Endothelial cell of umbilical vein (primary cell): Measurements from ENCODE around the gene TSPAN5.

Source experiments
- EZH2 ChIP-seq: IDR thresholded peaks from 2 replicates; pipeline ENCODE4 v1.6.1; 2012; ENCODE audit warnings: borderline replicate concordance, low read depth, mild to moderate bottlenecking, moderate library complexity, low read length, inconsistent platforms; ENCODE audit not compliant: severe bottlenecking
- GATA2 ChIP-seq: IDR thresholded peaks from 2 replicates; pipeline ENCODE4 v1.7.0; 2011; ENCODE audit warnings: low read depth, mild to moderate bottlenecking, moderate library complexity, mixed read lengths, low read length; ENCODE audit not compliant: insufficient read length, insufficient read depth
- JUN ChIP-seq: IDR thresholded peaks from 2 replicates; pipeline ENCODE4 v1.6.1; 2011; ENCODE audit warnings: borderline replicate concordance, low read depth; ENCODE audit not compliant: insufficient read length, insufficient read depth
- MYC ChIP-seq: IDR thresholded peaks from one replicate; pipeline ENCODE4 v1.6.1; 2011; ENCODE audit warnings: mild to moderate bottlenecking, low read depth, low read length
- POLR2A ChIP-seq: IDR thresholded peaks from 2 replicates; pipeline ENCODE4 v1.6.1; 2012; ENCODE audit warnings: low read depth, mild to moderate bottlenecking, control low read depth, low read length
- POLR2AphosphoS5 ChIP-seq: IDR thresholded peaks from 2 replicates; pipeline ENCODE4 v1.6.1; 2012; ENCODE audit warnings: low read depth, mild to moderate bottlenecking, control low read depth, low read length, moderate library complexity; ENCODE audit not compliant: insufficient read depth
- TF ChIP-seq, protein P1 (sequence below), 2 donors: IDR thresholded peaks; 1 replicate in 1 of 2; 2 replicates in 1 of 2; pipeline ENCODE4 v1.5.1; 2011; ENCODE audit warnings: low read length in 2 of 2, mild to moderate bottlenecking in 2 of 2, moderate library complexity in 2 of 2, control low read depth in 1 of 2, inconsistent platforms in 1 of 2, low read depth in 1 of 2; ENCODE audit not compliant: insufficient read depth in 1 of 2; ENCODE audit errors: extremely low read depth in 1 of 2
- TF ChIP-seq, protein P2 (sequence below): IDR thresholded peaks from 2 replicates; pipeline ENCODE4 v1.6.1; 2011; ENCODE audit not compliant: insufficient read depth, insufficient read length

DNA sequence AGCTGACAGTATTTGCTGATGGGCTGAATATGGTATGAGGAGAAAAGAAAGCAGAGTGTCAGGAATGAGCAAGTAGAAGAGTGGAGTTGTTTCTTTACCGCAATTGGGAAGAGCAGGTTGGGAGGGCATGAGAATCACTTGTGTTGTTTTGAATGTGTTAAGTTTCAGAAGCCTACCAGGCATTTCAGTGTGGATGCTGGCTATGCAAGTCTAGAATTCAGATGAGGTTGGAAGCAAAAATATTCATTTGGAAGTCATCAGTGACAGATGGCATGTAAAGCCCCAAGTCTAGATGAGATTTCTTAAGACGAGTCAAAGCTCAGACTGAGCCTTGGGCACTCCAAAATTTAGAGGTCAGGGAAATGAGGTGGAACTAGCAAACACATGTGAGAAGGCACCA lies 156.4 kb downstream of the TSPAN5 start:
- TF ChIP-seq, protein P1, sequence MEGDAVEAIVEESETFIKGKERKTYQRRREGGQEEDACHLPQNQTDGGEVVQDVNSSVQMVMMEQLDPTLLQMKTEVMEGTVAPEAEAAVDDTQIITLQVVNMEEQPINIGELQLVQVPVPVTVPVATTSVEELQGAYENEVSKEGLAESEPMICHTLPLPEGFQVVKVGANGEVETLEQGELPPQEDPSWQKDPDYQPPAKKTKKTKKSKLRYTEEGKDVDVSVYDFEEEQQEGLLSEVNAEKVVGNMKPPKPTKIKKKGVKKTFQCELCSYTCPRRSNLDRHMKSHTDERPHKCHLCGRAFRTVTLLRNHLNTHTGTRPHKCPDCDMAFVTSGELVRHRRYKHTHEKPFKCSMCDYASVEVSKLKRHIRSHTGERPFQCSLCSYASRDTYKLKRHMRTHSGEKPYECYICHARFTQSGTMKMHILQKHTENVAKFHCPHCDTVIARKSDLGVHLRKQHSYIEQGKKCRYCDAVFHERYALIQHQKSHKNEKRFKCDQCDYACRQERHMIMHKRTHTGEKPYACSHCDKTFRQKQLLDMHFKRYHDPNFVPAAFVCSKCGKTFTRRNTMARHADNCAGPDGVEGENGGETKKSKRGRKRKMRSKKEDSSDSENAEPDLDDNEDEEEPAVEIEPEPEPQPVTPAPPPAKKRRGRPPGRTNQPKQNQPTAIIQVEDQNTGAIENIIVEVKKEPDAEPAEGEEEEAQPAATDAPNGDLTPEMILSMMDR (IDR thresholded peaks at IDR 0.05; ENCODE audit: extremely low read depth in 1 of 2, insufficient read depth in 1 of 2, low read depth in 1 of 2, low read length in 2 of 2): no peak
- TF ChIP-seq POLR2A (no peak), POLR2AphosphoS5 (no peak), GATA2 (no peak), EZH2 (no peak), JUN (no peak), MYC (no peak)
- TF ChIP-seq, protein P2, sequence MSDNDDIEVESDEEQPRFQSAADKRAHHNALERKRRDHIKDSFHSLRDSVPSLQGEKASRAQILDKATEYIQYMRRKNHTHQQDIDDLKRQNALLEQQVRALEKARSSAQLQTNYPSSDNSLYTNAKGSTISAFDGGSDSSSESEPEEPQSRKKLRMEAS: no peak
